SKM-1 treated with dmso at 0.1 percent for 144 hours (cell line): Measurements from ENCODE around the gene NEURL2.

Source experiments
- DNase-seq: peaks from one replicate; lab custom pipeline; 2025; ENCODE audit not compliant: unreplicated experiment; lab: John Stamatoyannopoulos, UW

NEURL2 gene

GRCh38 chr20:45920462-45921336 lies 29.7 kb upstream of the NEURL2 start:
- no peak for DNase-seq

- DNase-seq: no peak
Observed at GRCh38 chr20:45919542-45920399, 28.8 kb upstream of the NEURL2 start.

- no peak for DNase-seq
Observed at GRCh38 chr20:45918779-45919537, 27.9 kb upstream of the NEURL2 start.

GRCh38 chr20:45918182-45918737 lies 27.3 kb upstream of the NEURL2 start:
- no peak for DNase-seq

GRCh38 chr20:45917790-45918141 lies 26.8 kb upstream of the NEURL2 start:
- DNase-seq: no peak

GRCh38 chr20:45913116-45913515 lies 22.1 kb upstream of the NEURL2 start:
- DNase-seq: no peak

- no peak for DNase-seq
Observed at GRCh38 chr20:45912344-45912682, 21.3 kb upstream of the NEURL2 start.

- DNase-seq: no peak
Observed at GRCh38 chr20:45911486-45912343, 20.7 kb upstream of the NEURL2 start, which contains the start of gene PLTP. PLTP (minus strand) TSS chr20:45912155; CDS start chr20:45911452, 703 bp downstream.

GRCh38 chr20:45910670-45911485 lies 19.9 kb upstream of the NEURL2 start:
- peak; percentile 98 for DNase-seq

GRCh38 chr20:45909817-45910669 lies 19.0 kb upstream of the NEURL2 start:
- peak; percentile 16 for DNase-seq

- no peak for DNase-seq
Observed at GRCh38 chr20:45909336-45909808, 18.4 kb upstream of the NEURL2 start.

GRCh38 chr20:45908084-45908483 lies 17.1 kb upstream of the NEURL2 start:
- DNase-seq: no peak

GRCh38 chr20:45907219-45907948 lies 16.4 kb upstream of the NEURL2 start:
- no peak for DNase-seq

- no peak for DNase-seq
Observed at GRCh38 chr20:45905505-45906079, 14.6 kb upstream of the NEURL2 start.

GRCh38 chr20:45904583-45905504 lies 13.8 kb upstream of the NEURL2 start:
- DNase-seq: no peak

- DNase-seq: no peak
Observed at GRCh38 chr20:45902199-45902701, 11.2 kb upstream of the NEURL2 start.
